DOHH2 (cell line): ENCODE measurements around the gene KIRREL3.

Experiments used
- H3F3A ChIP-seq: fragments of 200-600 bp; sonication (generic), shearing (Covaris generic); 2 replicates; pipeline ENCODE4 v1.6.0; 2016; ENCODE audit warnings: antibody characterized with exemption, mild to moderate bottlenecking; ENCODE audit not compliant: control insufficient read depth, insufficient read depth
- H3K27ac ChIP-seq: fragments of 200-600 bp; sonication (generic); 2 replicates; pipeline ENCODE4 v1.5.1; 2014; ENCODE audit warnings: low read depth, mild to moderate bottlenecking, low read length, moderate library complexity
- H3K27me3 ChIP-seq: fragments of 200-600 bp; sonication (generic); 2 replicates; pipeline ENCODE4 v1.6.1; 2014; ENCODE audit warnings: mild to moderate bottlenecking, low read length, mixed read lengths; ENCODE audit not compliant: control insufficient read depth
- H3K36me3 ChIP-seq: fragments of 200-600 bp; sonication (generic); 2 replicates; pipeline ENCODE4 v1.6.1; 2014; ENCODE audit warnings: mild to moderate bottlenecking, low read length, moderate library complexity, mixed read lengths; ENCODE audit not compliant: control insufficient read depth
- H3K4me1 ChIP-seq: fragments of 200-600 bp; sonication (generic); 2 replicates; pipeline ENCODE4 v1.6.1; 2014; ENCODE audit warnings: mild to moderate bottlenecking, low read length, mixed read lengths; ENCODE audit not compliant: control insufficient read depth
- H3K4me2 ChIP-seq: fragments of 200-600 bp; sonication (generic); 2 replicates; pipeline ENCODE4 v1.6.0; 2014; ENCODE audit warnings: mild to moderate bottlenecking, low read length, moderate library complexity
- H3K4me3 ChIP-seq: fragments of 200-600 bp; sonication (generic); 2 replicates; pipeline ENCODE4 v1.5.1; 2014; ENCODE audit warnings: mild to moderate bottlenecking, low read length, mixed read lengths
- H3K79me2 ChIP-seq: fragments of 200-600 bp; sonication (generic); 2 replicates; pipeline ENCODE4 v1.6.1; 2014; ENCODE audit warnings: mild to moderate bottlenecking, low read length, mixed read lengths; ENCODE audit not compliant: control insufficient read depth
- H3K9me2 ChIP-seq: fragments of 200-600 bp; sonication (generic); replicated peaks from 2 replicates; pipeline ENCODE4 v1.6.1; 2014; ENCODE audit warnings: mild to moderate bottlenecking, low read length, mixed read lengths; ENCODE audit not compliant: control insufficient read depth
- H3K9me3 ChIP-seq: fragments of 200-600 bp; sonication (generic); 2 replicates; pipeline ENCODE4 v1.6.1; 2014; ENCODE audit warnings: antibody characterized with exemption, low read length, mixed read lengths; ENCODE audit not compliant: control insufficient read depth, insufficient read depth
- H4K20me1 ChIP-seq: fragments of 200-600 bp; sonication (generic); 2 replicates; pipeline ENCODE4 v1.6.0; 2014; ENCODE audit warnings: low read depth, mild to moderate bottlenecking, antibody characterized with exemption, low read length, moderate library complexity; ENCODE audit not compliant: control insufficient read depth, insufficient read depth
- CTCF ChIP-seq: fragments of 200-600 bp; sonication (generic); IDR thresholded peaks from one replicate; pipeline ENCODE4 v1.5.1; 2014; ENCODE audit warnings: antibody characterized with exemption, mild to moderate bottlenecking, low read depth, low read length; ENCODE audit not compliant: poor library complexity, severe bottlenecking
- EZH2phosphoT487 ChIP-seq: fragments of 200-600 bp; sonication (generic); IDR thresholded peaks from 2 replicates; pipeline ENCODE4 v1.6.1; 2017; ENCODE audit warnings: borderline replicate concordance, mild to moderate bottlenecking, antibody characterized with exemption, low read length, moderate library complexity, mixed read lengths

The KIRREL3 gene

DNA sequence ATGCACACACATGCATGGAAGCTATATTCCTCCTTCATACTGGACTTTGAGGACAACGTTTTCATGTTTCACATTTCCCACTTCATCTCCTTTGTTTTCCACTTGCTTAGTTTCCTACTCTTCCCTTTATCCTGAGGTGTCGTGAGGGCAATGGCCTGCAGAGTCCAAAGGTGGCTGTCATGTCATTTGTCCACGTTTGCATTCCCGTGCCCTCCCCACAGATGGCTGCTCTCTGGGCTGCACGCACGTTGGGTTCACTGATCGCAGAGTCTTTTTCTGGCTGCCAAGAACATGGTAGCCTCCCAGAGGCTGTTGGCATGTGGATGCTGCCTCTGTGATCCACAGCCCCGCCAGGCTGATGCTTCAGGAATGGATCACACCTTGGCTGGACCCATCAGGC, 389.1 kb downstream of the KIRREL3 start:
- no peaks in the 10 kb centered on the region for H3K79me2 ChIP-seq
- no peaks in the 10 kb centered on the region for H4K20me1 ChIP-seq
- H3K9me2 ChIP-seq, result no peaks in the 10 kb centered on the region
- TF ChIP-seq CTCF, result no peak
- no peak for TF ChIP-seq EZH2phosphoT487
- no peaks in the 10 kb centered on the region for H3K36me3 ChIP-seq
- H3K4me2 ChIP-seq, result no peak overlapping the region
- H3F3A ChIP-seq, result no peaks in the 10 kb centered on the region
- no peak overlapping the region for H3K27ac ChIP-seq
- no peak overlapping the region for H3K4me3 ChIP-seq
- no peaks in the 10 kb centered on the region for H3K4me1 ChIP-seq
- H3K27me3 ChIP-seq, result peaks cover 2% of the 10 kb centered on the region; the same call in 1 of the 2 replicates
- no peaks in the 10 kb centered on the region for H3K9me3 ChIP-seq

DNA sequence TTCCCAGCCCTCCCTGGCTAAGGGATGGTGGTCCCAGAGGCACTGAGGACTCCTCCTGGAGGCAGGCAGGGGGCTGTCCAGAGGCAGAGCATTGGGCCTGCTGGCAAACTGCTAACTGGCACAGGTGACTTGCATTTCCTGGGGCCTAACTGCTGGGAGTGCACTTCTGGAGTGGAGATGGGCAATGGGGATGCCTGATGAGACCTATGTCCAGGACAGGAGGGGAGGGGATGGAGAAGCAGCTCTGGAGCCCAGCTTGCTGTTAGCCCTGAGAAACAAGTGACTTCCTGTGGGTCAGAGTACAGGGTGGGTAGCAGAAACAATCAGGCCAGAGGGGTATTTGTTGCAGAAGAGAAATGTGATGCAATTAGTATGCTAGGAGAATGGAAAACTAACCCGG, 391.9 kb downstream of the KIRREL3 start:
- H3K4me3 ChIP-seq, result no peak overlapping the region
- H3F3A ChIP-seq, result no peaks in the 10 kb centered on the region
- H3K4me2 ChIP-seq, result no peak overlapping the region
- H3K27ac ChIP-seq, result no peak overlapping the region
- no peaks in the 10 kb centered on the region for H3K79me2 ChIP-seq
- H3K4me1 ChIP-seq, result no peaks in the 10 kb centered on the region
- no peaks in the 10 kb centered on the region for H3K9me2 ChIP-seq
- H3K36me3 ChIP-seq, result no peaks in the 10 kb centered on the region
- no peak for TF ChIP-seq EZH2phosphoT487
- no peak for TF ChIP-seq CTCF
- no peaks in the 10 kb centered on the region for H4K20me1 ChIP-seq
- H3K27me3 ChIP-seq, result no peaks in the 10 kb centered on the region
- no peaks in the 10 kb centered on the region for H3K9me3 ChIP-seq

- no peaks in the 10 kb centered on the region for H3K36me3 ChIP-seq
- no peak overlapping the region for H3K4me3 ChIP-seq
- H3K27ac ChIP-seq, result no peak overlapping the region
- TF ChIP-seq CTCF (no peak), EZH2phosphoT487 (no peak)
- no peaks in the 10 kb centered on the region for H4K20me1 ChIP-seq
- H3K79me2 ChIP-seq, result no peaks in the 10 kb centered on the region
- H3K4me1 ChIP-seq, result no peaks in the 10 kb centered on the region
- no peaks in the 10 kb centered on the region for H3K9me3 ChIP-seq
- no peaks in the 10 kb centered on the region for H3K27me3 ChIP-seq
- H3K4me2 ChIP-seq, result no peak overlapping the region
- H3F3A ChIP-seq, result no peaks in the 10 kb centered on the region
- H3K9me2 ChIP-seq, result no peaks in the 10 kb centered on the region
These were observed 392.6 kb downstream of the KIRREL3 start for GRCh38 chr11:126607776-126608541.
